BE2C (cell line): ENCODE results near the gene PCSK6.
A peak's percentile ranks its signal among the peaks of the same experiment; 100 is the strongest.

ENCODE experiments used
- DNase-seq: peaks from one replicate; pipeline ENCODE4 v3.0.0-alpha.2; 2020
- H3K27me3 ChIP-seq: fragments of 250-450 bp; sonication (Bioruptor Pico); 2 replicates; pipeline ENCODE4 v1.5.1; 2020; ENCODE audit warnings: mild to moderate bottlenecking
- H3K36me3 ChIP-seq: fragments of 250-450 bp; sonication (Bioruptor Pico); 2 replicates; pipeline ENCODE4 v1.5.1; 2020; ENCODE audit warnings: mild to moderate bottlenecking
- H3K4me1 ChIP-seq: fragments of 250-450 bp; sonication (Bioruptor Pico); 2 replicates; pipeline ENCODE4 v1.5.1; 2020
- H3K4me3 ChIP-seq: 2 replicates; pipeline ENCODE4 v1.5.1; 2011; ENCODE audit warnings: low read depth, low read length
- H3K9me3 ChIP-seq: fragments of 250-450 bp; sonication (Bioruptor Pico); 2 replicates; pipeline ENCODE4 v1.5.1; 2020
- TF ChIP-seq, protein P1 (sequence below): IDR thresholded peaks from 2 replicates; pipeline ENCODE4 v1.5.1; 2012; ENCODE audit warnings: mild to moderate bottlenecking, low read depth, low read length

Gene PCSK6

DNA sequence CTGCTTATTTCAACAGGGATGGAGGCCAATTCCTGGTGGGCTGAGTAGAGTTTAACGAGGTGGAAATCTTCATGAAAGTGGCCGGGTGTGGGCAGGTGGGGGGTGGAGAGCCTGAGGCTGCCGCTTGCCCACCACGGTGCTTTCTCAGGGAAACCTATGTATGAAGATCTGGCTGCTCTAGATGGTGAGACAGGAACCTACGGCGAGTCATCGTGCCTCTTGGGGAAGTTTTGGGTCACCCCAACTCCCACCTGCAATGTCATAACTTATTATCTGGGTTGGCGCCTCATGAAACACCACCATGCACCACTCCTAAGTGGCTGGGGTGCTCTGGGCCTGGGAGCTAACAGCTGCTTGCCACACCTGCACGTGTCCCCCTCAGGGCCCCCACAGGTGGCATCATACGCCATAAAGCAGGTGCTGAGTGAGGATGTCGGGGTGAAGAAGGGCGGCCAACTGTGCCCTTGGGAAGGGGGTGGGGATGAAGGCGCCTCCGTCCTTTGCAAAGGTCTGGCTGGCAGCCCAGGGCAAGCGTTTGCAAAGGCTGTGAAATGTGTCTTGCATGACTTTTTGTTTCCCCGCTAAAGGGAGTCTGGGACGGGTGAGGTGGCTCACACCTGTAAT is 166.5 kb downstream of the PCSK6 start:
- H3K27me3 ChIP-seq: no peaks in the 10 kb centered on the region

GRCh38 chr15:101322016-101322695 is 167.4 kb downstream of the PCSK6 start:
- TF ChIP-seq, protein P1, sequence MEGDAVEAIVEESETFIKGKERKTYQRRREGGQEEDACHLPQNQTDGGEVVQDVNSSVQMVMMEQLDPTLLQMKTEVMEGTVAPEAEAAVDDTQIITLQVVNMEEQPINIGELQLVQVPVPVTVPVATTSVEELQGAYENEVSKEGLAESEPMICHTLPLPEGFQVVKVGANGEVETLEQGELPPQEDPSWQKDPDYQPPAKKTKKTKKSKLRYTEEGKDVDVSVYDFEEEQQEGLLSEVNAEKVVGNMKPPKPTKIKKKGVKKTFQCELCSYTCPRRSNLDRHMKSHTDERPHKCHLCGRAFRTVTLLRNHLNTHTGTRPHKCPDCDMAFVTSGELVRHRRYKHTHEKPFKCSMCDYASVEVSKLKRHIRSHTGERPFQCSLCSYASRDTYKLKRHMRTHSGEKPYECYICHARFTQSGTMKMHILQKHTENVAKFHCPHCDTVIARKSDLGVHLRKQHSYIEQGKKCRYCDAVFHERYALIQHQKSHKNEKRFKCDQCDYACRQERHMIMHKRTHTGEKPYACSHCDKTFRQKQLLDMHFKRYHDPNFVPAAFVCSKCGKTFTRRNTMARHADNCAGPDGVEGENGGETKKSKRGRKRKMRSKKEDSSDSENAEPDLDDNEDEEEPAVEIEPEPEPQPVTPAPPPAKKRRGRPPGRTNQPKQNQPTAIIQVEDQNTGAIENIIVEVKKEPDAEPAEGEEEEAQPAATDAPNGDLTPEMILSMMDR: no peak
- H3K27me3 ChIP-seq: no peaks in the 10 kb centered on the region

More for the DNA sequence above, 166.5 kb downstream of the PCSK6 start:
- Histone ChIP-seq H3K9me3 (no peaks in the 10 kb centered on the region), H3K36me3 (no peaks in the 10 kb centered on the region), H3K4me3 (no peak overlapping the region), H3K4me1 (no peaks in the 10 kb centered on the region)
- TF ChIP-seq, protein P1: no peak
- DNase-seq: no peak

GRCh38 chr15:101320501-101321052 is 168.9 kb downstream of the PCSK6 start:
- DNase-seq: no peak
- TF ChIP-seq, protein P1: peak; percentile 29

More at GRCh38 chr15:101322016-101322695, 167.4 kb downstream of the PCSK6 start:
- Histone ChIP-seq H3K4me3 (no peak overlapping the region), H3K4me1 (no peaks in the 10 kb centered on the region), H3K9me3 (no peaks in the 10 kb centered on the region), H3K36me3 (no peaks in the 10 kb centered on the region)
- DNase-seq: no peak

DNA sequence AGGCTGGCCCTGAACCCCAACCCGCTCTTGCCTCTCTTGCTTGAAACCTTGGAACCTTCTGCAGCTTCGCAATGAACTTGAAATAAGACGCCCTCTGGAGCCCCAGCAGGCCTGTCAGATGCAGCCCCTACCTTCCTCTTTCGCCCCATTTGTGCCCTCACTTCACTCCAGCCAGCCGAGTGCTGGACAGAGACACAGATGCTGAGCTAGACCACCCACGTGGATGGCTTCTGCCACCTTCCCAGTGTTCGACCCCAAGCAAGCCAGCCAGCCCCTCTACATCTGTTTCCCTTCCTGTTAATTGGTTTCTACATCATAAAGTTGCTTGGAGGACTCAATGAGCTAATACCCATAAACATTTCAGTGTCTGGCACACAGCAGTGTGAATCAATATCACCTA is 170.7 kb downstream of the PCSK6 start:
- H3K4me3 ChIP-seq: no peak overlapping the region
- no peaks in the 10 kb centered on the region for H3K9me3 ChIP-seq
- no peak for DNase-seq
- H3K4me1 ChIP-seq: no peaks in the 10 kb centered on the region
- TF ChIP-seq, protein P1: no peak
- no peaks in the 10 kb centered on the region for H3K27me3 ChIP-seq
- no peaks in the 10 kb centered on the region for H3K36me3 ChIP-seq

More at GRCh38 chr15:101320501-101321052, 168.9 kb downstream of the PCSK6 start:
- Histone ChIP-seq H3K4me1 (no peaks in the 10 kb centered on the region), H3K36me3 (no peaks in the 10 kb centered on the region), H3K4me3 (no peak overlapping the region), H3K27me3 (no peaks in the 10 kb centered on the region), H3K9me3 (no peaks in the 10 kb centered on the region)

- TF ChIP-seq, protein P1: no peak
- Histone ChIP-seq H3K36me3 (no peaks in the 10 kb centered on the region), H3K27me3 (no peaks in the 10 kb centered on the region), H3K4me1 (no peaks in the 10 kb centered on the region), H3K9me3 (no peaks in the 10 kb centered on the region), H3K4me3 (no peak overlapping the region)
- no peak for DNase-seq
These were observed 171.2 kb downstream of the PCSK6 start for GRCh38 chr15:101318147-101318819.
